Parathyroid adenoma (tissue), 2 donors: ENCODE measurements around the gene PLA2G2D.
A peak's percentile ranks its signal among the peaks of the same experiment; 100 is the strongest.

Experiments used
- H2AFZ ChIP-seq: fragments of 300-600 bp; sonication (generic); one replicate; pipeline ENCODE4 v1.7.0; 2017; ENCODE audit warnings: antibody characterized with exemption, mild to moderate bottlenecking
- H3K27ac ChIP-seq: fragments of 300-600 bp; sonication (generic); one replicate; pipeline ENCODE4 v1.7.0; 2017
- H3K27me3 ChIP-seq: fragments of 300-600 bp; sonication (generic); one replicate; pipeline ENCODE4 v1.7.0; 2017; ENCODE audit warnings: low read length; ENCODE audit not compliant: control insufficient read depth, insufficient read depth
- H3K36me3 ChIP-seq: fragments of 300-600 bp; sonication (generic); one replicate; pipeline ENCODE4 v1.7.0; 2017; ENCODE audit warnings: low read length; ENCODE audit not compliant: control insufficient read depth, insufficient read depth
- H3K4me1 ChIP-seq: fragments of 300-600 bp; sonication (generic); one replicate; pipeline ENCODE4 v1.7.0; 2017; ENCODE audit warnings: control low read depth
- H3K4me2 ChIP-seq: fragments of 300-600 bp; sonication (generic); one replicate; pipeline ENCODE4 v1.7.0; 2017; ENCODE audit warnings: low read length
- H3K4me3 ChIP-seq: fragments of 300-600 bp; sonication (generic); one replicate; pipeline ENCODE4 v1.7.0; 2017; ENCODE audit warnings: low read depth, low read length
- H3K79me2 ChIP-seq: fragments of 300-600 bp; sonication (generic); one replicate; pipeline ENCODE4 v1.7.0; 2017; ENCODE audit warnings: control low read depth
- H3K9ac ChIP-seq: fragments of 300-600 bp; sonication (generic); one replicate; pipeline ENCODE4 v1.7.0; 2017; ENCODE audit warnings: mild to moderate bottlenecking
- H3K9me3 ChIP-seq: fragments of 300-600 bp; sonication (generic); one replicate; pipeline ENCODE4 v1.7.0; 2017; ENCODE audit warnings: low read length; ENCODE audit not compliant: control insufficient read depth
- TF ChIP-seq, protein P1 (sequence below): fragments of 300-600 bp; sonication (generic); IDR thresholded peaks from one replicate; pipeline ENCODE4 v1.7.0; 2017; ENCODE audit warnings: antibody characterized with exemption, mild to moderate bottlenecking
- donor health status: primary hyperparathyroidism.

Gene PLA2G2D

DNA sequence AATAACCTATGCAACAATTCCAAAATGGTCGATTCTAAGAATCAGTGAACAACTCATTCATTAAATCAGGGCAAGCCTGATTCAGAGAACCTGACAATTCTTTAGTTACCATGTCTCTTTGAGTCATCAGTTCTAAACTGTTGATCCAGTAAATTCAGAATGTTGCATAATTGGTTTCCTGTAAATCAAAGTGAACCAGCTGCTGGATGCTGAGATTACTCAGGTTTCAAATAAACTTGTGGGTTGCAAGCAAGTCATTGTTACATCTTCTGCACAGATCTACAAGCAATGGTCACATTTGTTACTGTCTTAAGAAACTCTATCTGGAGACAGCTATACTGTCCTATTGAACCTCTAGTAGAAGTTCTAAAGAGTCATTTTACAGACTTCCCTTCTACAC lies 16.5 kb downstream of the PLA2G2D start:
- no peak overlapping the region for H3K27ac ChIP-seq
- no peak overlapping the region for H3K4me2 ChIP-seq
- H2AFZ ChIP-seq = no peak overlapping the region
- TF ChIP-seq, protein P1, sequence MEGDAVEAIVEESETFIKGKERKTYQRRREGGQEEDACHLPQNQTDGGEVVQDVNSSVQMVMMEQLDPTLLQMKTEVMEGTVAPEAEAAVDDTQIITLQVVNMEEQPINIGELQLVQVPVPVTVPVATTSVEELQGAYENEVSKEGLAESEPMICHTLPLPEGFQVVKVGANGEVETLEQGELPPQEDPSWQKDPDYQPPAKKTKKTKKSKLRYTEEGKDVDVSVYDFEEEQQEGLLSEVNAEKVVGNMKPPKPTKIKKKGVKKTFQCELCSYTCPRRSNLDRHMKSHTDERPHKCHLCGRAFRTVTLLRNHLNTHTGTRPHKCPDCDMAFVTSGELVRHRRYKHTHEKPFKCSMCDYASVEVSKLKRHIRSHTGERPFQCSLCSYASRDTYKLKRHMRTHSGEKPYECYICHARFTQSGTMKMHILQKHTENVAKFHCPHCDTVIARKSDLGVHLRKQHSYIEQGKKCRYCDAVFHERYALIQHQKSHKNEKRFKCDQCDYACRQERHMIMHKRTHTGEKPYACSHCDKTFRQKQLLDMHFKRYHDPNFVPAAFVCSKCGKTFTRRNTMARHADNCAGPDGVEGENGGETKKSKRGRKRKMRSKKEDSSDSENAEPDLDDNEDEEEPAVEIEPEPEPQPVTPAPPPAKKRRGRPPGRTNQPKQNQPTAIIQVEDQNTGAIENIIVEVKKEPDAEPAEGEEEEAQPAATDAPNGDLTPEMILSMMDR = no peak
- no peaks in the 10 kb centered on the region for H3K36me3 ChIP-seq
- no peaks in the 10 kb centered on the region for H3K79me2 ChIP-seq
- no peaks in the 10 kb centered on the region for H3K27me3 ChIP-seq
- H3K4me1 ChIP-seq = no peaks in the 10 kb centered on the region
- no peaks in the 10 kb centered on the region for H3K9me3 ChIP-seq
- no peak overlapping the region for H3K9ac ChIP-seq
- no peak overlapping the region for H3K4me3 ChIP-seq

DNA sequence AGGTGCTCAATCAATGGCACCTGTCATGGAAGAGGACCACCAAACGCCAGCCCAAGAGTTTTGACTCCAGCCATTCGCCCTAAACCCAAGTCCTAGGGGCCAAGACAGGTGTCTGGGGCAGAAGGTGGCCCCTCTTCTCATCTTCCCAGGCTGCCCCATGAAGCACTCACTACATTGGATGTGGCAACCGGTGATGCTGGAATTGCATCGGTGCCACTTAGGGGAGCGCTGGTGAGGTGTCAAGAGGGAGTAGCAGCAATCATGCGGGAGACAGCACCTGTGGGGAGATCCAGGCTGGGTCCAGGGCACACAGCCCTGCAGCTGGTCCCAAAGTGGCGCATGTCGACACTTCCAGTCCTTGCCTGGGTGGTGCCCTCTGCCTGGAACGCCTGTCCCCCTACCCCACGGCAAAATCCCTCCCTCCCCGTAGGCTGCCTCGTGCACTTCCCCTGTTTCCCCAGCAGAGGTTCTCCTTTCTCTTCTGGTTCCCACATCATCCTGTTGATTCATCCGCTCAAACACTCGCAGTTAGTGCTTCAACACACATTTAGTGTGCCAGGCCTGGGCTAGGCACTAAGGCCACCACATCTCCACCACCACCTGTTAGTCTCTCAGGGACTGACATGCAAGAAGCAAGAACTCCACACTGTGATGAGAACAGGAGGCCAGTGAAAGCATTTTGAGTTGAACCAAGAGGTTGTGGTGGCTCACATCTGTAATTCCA lies 18.5 kb downstream of the PLA2G2D start:
- no peak overlapping the region for H3K9ac ChIP-seq
- H3K4me1 ChIP-seq = no peaks in the 10 kb centered on the region
- no peaks in the 10 kb centered on the region for H3K9me3 ChIP-seq
- no peak overlapping the region for H2AFZ ChIP-seq
- no peaks in the 10 kb centered on the region for H3K36me3 ChIP-seq
- no peaks in the 10 kb centered on the region for H3K79me2 ChIP-seq
- H3K27ac ChIP-seq = no peak overlapping the region
- H3K4me2 ChIP-seq = no peak overlapping the region
- no peak overlapping the region for H3K4me3 ChIP-seq
- TF ChIP-seq, protein P1 = peak; percentile 49
- no peaks in the 10 kb centered on the region for H3K27me3 ChIP-seq

DNA sequence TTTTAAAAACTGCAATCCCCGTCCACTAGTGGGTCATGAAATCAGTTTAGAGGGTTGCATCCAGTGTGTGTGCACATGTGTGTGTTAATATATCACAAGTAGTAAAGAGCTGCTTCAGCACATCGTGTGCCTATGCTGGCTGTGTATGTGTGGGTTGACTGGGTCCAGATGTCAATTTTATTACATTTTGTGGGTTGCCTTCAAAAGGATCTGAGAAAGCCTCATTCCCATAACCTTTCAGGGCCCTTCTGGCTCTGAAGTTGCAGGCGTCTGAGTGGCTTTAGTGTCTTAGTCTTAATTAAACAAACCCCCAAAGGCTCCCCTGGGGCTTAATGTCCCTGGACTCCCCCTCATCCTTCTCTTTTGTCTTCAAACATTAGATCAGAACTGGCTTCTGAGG lies 19.8 kb downstream of the PLA2G2D start:
- H3K4me3 ChIP-seq = no peak overlapping the region
- no peaks in the 10 kb centered on the region for H3K4me1 ChIP-seq
- no peaks in the 10 kb centered on the region for H3K36me3 ChIP-seq
- no peaks in the 10 kb centered on the region for H3K79me2 ChIP-seq
- H3K27me3 ChIP-seq = no peaks in the 10 kb centered on the region
- H3K27ac ChIP-seq = no peak overlapping the region
- H2AFZ ChIP-seq = no peak overlapping the region
- no peak overlapping the region for H3K4me2 ChIP-seq
- H3K9ac ChIP-seq = no peak overlapping the region
- TF ChIP-seq, protein P1 = no peak
- no peaks in the 10 kb centered on the region for H3K9me3 ChIP-seq

DNA sequence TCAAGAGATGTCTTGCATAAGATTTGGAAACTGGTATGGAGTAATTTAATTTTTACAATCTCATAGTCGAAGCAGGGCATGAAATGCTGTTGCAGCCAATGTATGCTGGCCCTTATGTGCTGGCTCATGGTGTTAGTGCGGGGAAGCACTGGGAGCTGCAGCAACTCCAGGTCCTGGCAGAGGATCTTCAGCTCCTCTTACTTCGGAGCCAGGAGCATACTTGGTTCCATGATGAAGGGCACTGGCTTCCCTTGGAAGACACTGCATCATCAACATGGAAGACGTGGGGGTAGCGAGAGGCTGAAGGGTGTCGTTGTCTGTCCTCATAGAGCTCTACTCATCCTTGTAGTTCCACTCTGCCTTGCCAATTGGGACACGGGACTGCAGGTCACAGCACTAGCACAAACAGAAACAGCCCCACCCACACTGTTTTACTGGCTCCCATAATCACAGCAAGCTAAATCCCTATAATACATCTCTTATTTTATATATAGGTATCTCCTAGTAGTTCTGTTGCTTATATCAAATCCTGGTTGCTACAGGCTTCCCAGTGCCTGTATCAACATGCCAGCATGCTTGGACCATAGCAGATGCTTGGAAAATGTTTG lies 22.4 kb downstream of the PLA2G2D start:
- H3K9ac ChIP-seq = no peak overlapping the region
- H2AFZ ChIP-seq = no peak overlapping the region
- H3K4me3 ChIP-seq = no peak overlapping the region
- no peaks in the 10 kb centered on the region for H3K79me2 ChIP-seq
- H3K36me3 ChIP-seq = no peaks in the 10 kb centered on the region
- H3K27me3 ChIP-seq = no peaks in the 10 kb centered on the region
- no peaks in the 10 kb centered on the region for H3K4me1 ChIP-seq
- TF ChIP-seq, protein P1 = no peak
- H3K4me2 ChIP-seq = no peak overlapping the region
- no peaks in the 10 kb centered on the region for H3K9me3 ChIP-seq
- H3K27ac ChIP-seq = no peak overlapping the region
